OCI-LY3 (cell line): ENCODE data around the gene APOL2.
"Not testable (repeated sequence)": the region's sequence is repeated elsewhere in the genome, so short reads cannot be mapped to it uniquely, and the experiment has no call there.

ENCODE experiments used
- CTCF ChIP-seq: fragments of 200-600, 300-600 bp; sonication (generic); IDR thresholded peaks from 2 replicates; pipeline ENCODE4 v1.5.1; 2014; ENCODE audit warnings: antibody characterized with exemption, low read length, low read depth
- EZH2phosphoT487 ChIP-seq: fragments of 200-600 bp; shearing (Covaris generic); IDR thresholded peaks from 2 replicates; pipeline ENCODE4 v1.6.1; 2018; ENCODE audit warnings: antibody characterized with exemption, mixed run types, low read depth

- not testable (repeated sequence) for TF ChIP-seq CTCF, EZH2phosphoT487
These were observed 24.7 kb upstream of the APOL2 start for GRCh38 chr22:36263886-36264664.
